ENCODE data around the gene HERC2.
"Not testable (repeated sequence)": the region's sequence is repeated elsewhere in the genome, so short reads cannot be mapped to it uniquely, and the experiment has no call there.

Gene HERC2

GRCh38 chr15:28127036-28127435, 194.9 kb downstream of the HERC2 start:
- DNase-seq: no peak

- DNase-seq: no peak
Observed at GRCh38 chr15:28125673-28126651, 196.0 kb downstream of the HERC2 start.

- no peak for DNase-seq
Observed at GRCh38 chr15:28124841-28125240, 197.1 kb downstream of the HERC2 start.

GRCh38 chr15:28123408-28124023, 198.5 kb downstream of the HERC2 start:
- no peak for DNase-seq

- DNase-seq: no peak
Observed at GRCh38 chr15:28122038-28122949, 199.7 kb downstream of the HERC2 start.

- not testable (repeated sequence) for DNase-seq
Observed at GRCh38 chr15:28121577-28121976, 200.4 kb downstream of the HERC2 start.

- no peak for DNase-seq
Observed at GRCh38 chr15:28120359-28120640, 201.7 kb downstream of the HERC2 start.

- no peak for DNase-seq
Observed at GRCh38 chr15:28118531-28118930, 203.4 kb downstream of the HERC2 start.

GRCh38 chr15:28118083-28118482, 203.9 kb downstream of the HERC2 start:
- DNase-seq: no peak

- DNase-seq: no peak
Observed at GRCh38 chr15:28117432-28117990, 204.5 kb downstream of the HERC2 start.

GRCh38 chr15:28116521-28117431, 205.2 kb downstream of the HERC2 start:
- no peak for DNase-seq

- no peak for DNase-seq
Observed at GRCh38 chr15:28115871-28116270, 206.1 kb downstream of the HERC2 start.

GRCh38 chr15:28114721-28115622, 207.0 kb downstream of the HERC2 start:
- DNase-seq: no peak

- DNase-seq: no peak
Observed at GRCh38 chr15:28114114-28114455, 207.9 kb downstream of the HERC2 start.

- DNase-seq: no peak
Observed at GRCh38 chr15:28113394-28114113, 208.4 kb downstream of the HERC2 start.

- no peak for DNase-seq
Observed at GRCh38 chr15:28112962-28113361, 209.0 kb downstream of the HERC2 start.

GRCh38 chr15:28112101-28112760, 209.7 kb downstream of the HERC2 start:
- no peak for DNase-seq

- DNase-seq: no peak
Observed at GRCh38 chr15:28111543-28111942, 210.4 kb downstream of the HERC2 start.

GRCh38 chr15:28110481-28110881, 211.5 kb downstream of the HERC2 start:
- DNase-seq: no peak

Data from cortex of kidney (tissue), 1 donor.